Upper lobe of right lung (tissue), 1 donor: ENCODE results near the gene CRIP3. TPM values are rescaled to one million over a fixed set of nuclear protein-coding genes. Genes with fewer than 3 reads are reported as not detected.

ENCODE experiments used
- ATAC-seq: fragments of 200-7000 bp; cut with Tn5 transposase; one replicate; pipeline ENCODE4 v1.9.1; 2020; ENCODE audit warnings: mild to moderate bottlenecking, moderate library complexity
- DNase-seq: peaks from one replicate; pipeline ENCODE4 v3.0.0-alpha.2; 2020
- H3K27ac ChIP-seq: fragments of 200-600 bp; one replicate; pipeline ENCODE4 v1.8.0; 2022
- H3K27me3 ChIP-seq: fragments of 200-600 bp; one replicate; pipeline ENCODE4 v1.8.0; 2022; ENCODE audit warnings: mild to moderate bottlenecking
- H3K36me3 ChIP-seq: fragments of 200-600 bp; one replicate; pipeline ENCODE4 v1.8.0; 2022
- H3K4me1 ChIP-seq: fragments of 200-600 bp; one replicate; pipeline ENCODE4 v1.8.0; 2022
- H3K4me3 ChIP-seq: fragments of 200-600 bp; one replicate; pipeline ENCODE4 v1.8.0; 2022; ENCODE audit warnings: mild to moderate bottlenecking
- H3K9me3 ChIP-seq: fragments of 200-600 bp; one replicate; pipeline ENCODE4 v1.8.0; 2022
- CTCF ChIP-seq: fragments of 200-600 bp; IDR thresholded peaks from one replicate; pipeline ENCODE4 v1.8.0; 2022; ENCODE audit warnings: antibody characterized with exemption
- intact Hi-C: fragments of 100-400 bp; cut with DNase I; formaldehyde crosslinking; loops from one replicate; pipeline ENCODE4 v1.11.0; 2022
- total RNA-seq: library from RNA; stranded (reverse); fragmentation: NEBNext Ultra II Directional; extraction: Animal tissue kit (Norgen Biotek cat#: 25700); gene quantifications from one replicate; pipeline ENCODE4 v1.2.1, GENCODE V29; 2021
- donor health status: DM: no; HTN: yes; CAD: no; lungs with severe emphysema.

The CRIP3 gene
- total RNA-seq, 1 donor from 2014 or later, result 0.90 TPM

- no peaks in the 10 kb centered on the region for H3K27me3 ChIP-seq
- H3K36me3 ChIP-seq, result no peaks in the 10 kb centered on the region
- no peak overlapping the region for H3K4me3 ChIP-seq
- H3K27ac ChIP-seq, result no peak overlapping the region
- H3K4me1 ChIP-seq, result no peaks in the 10 kb centered on the region
- intact Hi-C loops, result no loop called here
- H3K9me3 ChIP-seq, result no peaks in the 10 kb centered on the region
- ATAC-seq, result no peak
- TF ChIP-seq CTCF, result no peak
- DNase-seq, result no peak
These were observed 51.1 kb downstream of the CRIP3 start for GRCh38 chr6:43257367-43258145.

GRCh38 chr6:43256670-43257366 lies 51.8 kb downstream of the CRIP3 start:
- intact Hi-C loops, result no loop called here
- Histone ChIP-seq H3K9me3 (no peaks in the 10 kb centered on the region), H3K27me3 (no peaks in the 10 kb centered on the region), H3K27ac (no peak overlapping the region), H3K4me1 (no peaks in the 10 kb centered on the region), H3K36me3 (no peaks in the 10 kb centered on the region), H3K4me3 (no peak overlapping the region)
- no peak for TF ChIP-seq CTCF
- DNase-seq (no peak), ATAC-seq (no peak)

Other genes starting within 250 kb of the CRIP3 start
- gene MRPL2, start 249.4 kb downstream of the CRIP3 start, total RNA-seq, result 42.4 TPM
- 32.0 TPM for gene KLC4, start 249.2 kb downstream of the CRIP3 start, total RNA-seq
- 97.1 TPM for gene PTK7, start 232.5 kb downstream of the CRIP3 start, total RNA-seq
- 33.6 TPM for gene SRF, start 137.6 kb downstream of the CRIP3 start, total RNA-seq
- 37.4 TPM for gene CUL9, start 126.6 kb downstream of the CRIP3 start, total RNA-seq
- gene DNPH1, start 79.3 kb downstream of the CRIP3 start, total RNA-seq, result 27.6 TPM
- 0.17 TPM for gene TTBK1, start 65.3 kb downstream of the CRIP3 start, total RNA-seq
- not detected for gene SLC22A7, start 10.6 kb downstream of the CRIP3 start, total RNA-seq
- 16.4 TPM for gene ZNF318, start 60.8 kb upstream of the CRIP3 start, total RNA-seq
- gene ABCC10, start 118.7 kb upstream of the CRIP3 start, total RNA-seq, result 30.0 TPM
- gene DLK2, start 146.7 kb upstream of the CRIP3 start, total RNA-seq, result 0.23 TPM
- gene TJAP1, start 168.7 kb upstream of the CRIP3 start, total RNA-seq, result 31.2 TPM
- 0.55 TPM for gene LRRC73, start 201.5 kb upstream of the CRIP3 start, total RNA-seq
- 100 TPM for gene YIPF3, start 208.1 kb upstream of the CRIP3 start, total RNA-seq
- gene POLR1C, start 208.3 kb upstream of the CRIP3 start, total RNA-seq, result 28.5 TPM